Transverse colon (tissue), 4 donors: ENCODE results near the gene MCM9. TPM values are rescaled to one million over a fixed set of nuclear protein-coding genes. Genes with fewer than 3 reads are reported as not detected.

Source experiments
- DNase-seq: peaks from one replicate; pipeline ENCODE4 v3.0.0-alpha.2; 2019
- H3K27ac ChIP-seq, 4 donors: fragments of 200-600 bp; sonication (generic); 2 replicates each; pipeline ENCODE4 v1.5.1; 2016 to 2018; ENCODE audit warnings: inconsistent platforms in 4 of 4
- H3K27me3 ChIP-seq: fragments of 200-600 bp; sonication (generic); 2 replicates; pipeline ENCODE4 v1.5.1; 2017; ENCODE audit warnings: inconsistent platforms
- H3K36me3 ChIP-seq, 4 donors: fragments of 200-600 bp; sonication (generic); 2 replicates each; pipeline ENCODE4 v1.5.1; 2017 to 2019; ENCODE audit warnings: inconsistent platforms in 4 of 4
- H3K4me1 ChIP-seq, 4 donors: fragments of 200-600 bp; sonication (generic); 2 replicates each; pipeline ENCODE4 v1.5.1; 2017 to 2020; ENCODE audit warnings: inconsistent platforms in 4 of 4
- H3K4me3 ChIP-seq, 4 donors: fragments of 200-600 bp; sonication (generic); 1 replicate in 1 of 4; 2 replicates in 3 of 4; pipeline versions ENCODE4 v1.5.1 to v1.6.1; 2017 to 2019; ENCODE audit warnings: inconsistent platforms in 4 of 4
- H3K9me3 ChIP-seq, 2 donors: fragments of 200-600 bp; sonication (generic); 2 replicates each; pipeline ENCODE4 v1.5.1; 2017 to 2019; ENCODE audit warnings: inconsistent platforms in 2 of 2
- CTCF ChIP-seq, 5 experiments: fragments of 200-600 bp in 3 of 5; fragments of 450-650 bp in 2 of 5; sonication (generic) in 3 of 5; IDR thresholded peaks; 1 replicate in 2 of 5; 2 replicates in 3 of 5; pipeline ENCODE4 v1.5.1; 2016 to 2017; ENCODE audit warnings: antibody characterized with exemption in 5 of 5, inconsistent platforms in 3 of 5, mild to moderate bottlenecking in 2 of 5, moderate library complexity in 1 of 5
- EP300 ChIP-seq: sonication (generic); formaldehyde crosslinking; IDR thresholded peaks from one replicate; pipeline ENCODE4 v1.6.1; 2017; ENCODE audit warnings: antibody characterized with exemption, low read depth
- POLR2A ChIP-seq: fragments of 450-650 bp; IDR thresholded peaks from one replicate; pipeline ENCODE4 v1.6.1; 2016; ENCODE audit warnings: antibody characterized with exemption, mild to moderate bottlenecking, moderate library complexity
- POLR2AphosphoS5 ChIP-seq, 3 donors: sonication (generic); formaldehyde crosslinking; IDR thresholded peaks; one replicate each; pipeline ENCODE4 v1.6.1; 2016; ENCODE audit warnings: antibody characterized with exemption in 3 of 3
- WGBS, 2 donors: methylation state at CpG; one replicate each; pipeline ENCODE4 v1.1.5; 2018; ENCODE audit warnings: low coverage in 1 of 2; 5-methylcytosine and 5-hydroxymethylcytosine counted together
- in situ Hi-C, 4 donors: fragments of 200-750 bp; cut with MboI; loops; one replicate each; pipeline versions ENCODE4 v1.15.0 to v1.15.1; 2017; ENCODE audit warnings: low sequenced_read_pairs in 3 of 4, low pct_ligation_motif_present in 1 of 4, low pct_unique_long_range_greater_than_20kb in 1 of 4
- intact Hi-C: fragments of 100-400 bp; cut with DNase I; formaldehyde crosslinking; loops from one replicate; pipeline ENCODE4 v1.15.1; 2023; ENCODE audit warnings: low total_unique reads
- total RNA-seq, 4 donors: library from RNA; depleted of rRNA; stranded (reverse); fragments of >200 nt; gene quantifications; one replicate each; pipeline ENCODE4 v1.1.0, GENCODE V29; 2016

Gene MCM9
- total RNA-seq, 4 donors from 2014 or later: 5.2 to 27.6 (median 19.0) TPM

- Histone ChIP-seq H3K36me3 (peaks cover 0 to 54% (median 23%) of the 10 kb centered on the region in 4 donors), H3K4me3 (no peak overlapping the region), H3K27me3 (no peaks in the 10 kb centered on the region), H3K9me3 (no peaks in the 10 kb centered on the region), H3K4me1 (no peaks in the 10 kb centered on the region), H3K27ac (no peak overlapping the region)
- no peak for DNase-seq
- 94% methylated on average over 4 of the region's 4 CpGs; no CpG with 5 or more reads in 1 of the 2 donors for WGBS, 2 donors
- intact Hi-C loops (no loop called here), in situ Hi-C loops (no loop called here)
- TF ChIP-seq POLR2A (no peak), CTCF (IDR thresholded peaks at IDR 0.05) (no peak)
Observed at GRCh38 chr6:118826096-118826495, 108.9 kb downstream of the MCM9 start.

GRCh38 chr6:118825661-118826060, 109.3 kb downstream of the MCM9 start:
- TF ChIP-seq CTCF (IDR thresholded peaks at IDR 0.05) (no peak), EP300 (no peak), POLR2A (no peak), POLR2AphosphoS5 (IDR thresholded peaks at IDR 0.05) (no peak)
- intact Hi-C loops (no loop called here), in situ Hi-C loops (no loop called here)
- Histone ChIP-seq H3K9me3 (no peaks in the 10 kb centered on the region), H3K4me3 (no peak overlapping the region), H3K27me3 (no peaks in the 10 kb centered on the region), H3K36me3 (peaks cover 0 to 54% (median 23%) of the 10 kb centered on the region in 4 donors), H3K27ac (no peak overlapping the region), H3K4me1 (no peaks in the 10 kb centered on the region)
- WGBS, 2 donors: 93 to 96% methylated on average over 4 of the region's 4 CpGs
- no peak for DNase-seq

GRCh38 chr6:118815495-118815894, 119.5 kb downstream of the MCM9 start:
- Histone ChIP-seq H3K9me3 (no peaks in the 10 kb centered on the region), H3K4me3 (no peak overlapping the region), H3K27me3 (no peaks in the 10 kb centered on the region), H3K27ac (no peak overlapping the region), H3K36me3 (no peaks in the 10 kb centered on the region), H3K4me1 (no peaks in the 10 kb centered on the region)
- in situ Hi-C loops (no loop called here), intact Hi-C loops (no loop called here)
- no peak for DNase-seq
- no peak for TF ChIP-seq POLR2AphosphoS5 (IDR thresholded peaks at IDR 0.05)
- TF ChIP-seq EP300: no peak
- TF ChIP-seq POLR2A: no peak
- no peak for TF ChIP-seq CTCF (IDR thresholded peaks at IDR 0.05)
- WGBS, 2 donors: 85% methylated on average over 2 of the region's 2 CpGs; no CpG with 5 or more reads in 1 of the 2 donors

GRCh38 chr6:118813775-118814174, 121.2 kb downstream of the MCM9 start:
- Histone ChIP-seq H3K36me3 (no peaks in the 10 kb centered on the region), H3K4me1 (no peaks in the 10 kb centered on the region), H3K27me3 (no peaks in the 10 kb centered on the region), H3K4me3 (no peak overlapping the region), H3K9me3 (no peaks in the 10 kb centered on the region), H3K27ac (no peak overlapping the region)
- intact Hi-C loops (no loop called here), in situ Hi-C loops (no loop called here)
- no peak for TF ChIP-seq POLR2A
- TF ChIP-seq POLR2AphosphoS5 (IDR thresholded peaks at IDR 0.05): no peak
- no peak for TF ChIP-seq CTCF (IDR thresholded peaks at IDR 0.05)
- TF ChIP-seq EP300: no peak
- no peak for DNase-seq
- WGBS, 2 donors: 63% methylated on average over 2 of the region's 2 CpGs; no CpG with 5 or more reads in 1 of the 2 donors
